ENCODE results near the gene ATXN10.
A peak's percentile ranks its signal among the peaks of the same experiment; 100 is the strongest.

The ATXN10 gene

DNA sequence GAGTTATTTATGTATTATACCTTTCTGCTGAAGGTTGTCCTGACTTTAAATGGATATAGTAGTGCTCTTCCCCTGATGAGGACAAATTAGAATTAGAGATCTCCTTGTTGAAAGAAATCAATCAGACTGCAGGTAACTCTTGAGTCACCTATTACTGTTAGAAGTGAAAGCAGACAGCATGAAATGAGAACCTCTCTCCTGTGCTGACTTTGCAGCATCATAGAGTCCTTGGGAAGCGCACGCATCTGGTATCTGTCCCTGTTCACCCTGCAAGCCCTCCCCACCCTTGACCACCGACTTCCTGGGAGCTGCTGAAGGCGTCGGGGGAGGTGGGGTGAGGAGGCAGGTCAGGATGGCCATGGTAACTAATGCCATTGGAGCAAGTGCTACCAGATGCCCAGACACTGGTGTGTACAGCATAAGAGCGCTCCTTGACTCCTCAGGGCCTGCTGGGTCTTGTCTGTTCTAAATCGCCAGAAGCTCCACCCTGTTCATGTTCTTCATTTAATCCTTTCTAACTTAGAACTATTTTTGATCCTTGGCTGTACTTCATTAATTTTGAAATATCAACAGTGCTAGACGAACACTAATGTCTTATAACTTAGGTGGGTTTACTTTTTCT is 161.4 kb downstream of the ATXN10 start:
- DNase-seq: no peak

DNA sequence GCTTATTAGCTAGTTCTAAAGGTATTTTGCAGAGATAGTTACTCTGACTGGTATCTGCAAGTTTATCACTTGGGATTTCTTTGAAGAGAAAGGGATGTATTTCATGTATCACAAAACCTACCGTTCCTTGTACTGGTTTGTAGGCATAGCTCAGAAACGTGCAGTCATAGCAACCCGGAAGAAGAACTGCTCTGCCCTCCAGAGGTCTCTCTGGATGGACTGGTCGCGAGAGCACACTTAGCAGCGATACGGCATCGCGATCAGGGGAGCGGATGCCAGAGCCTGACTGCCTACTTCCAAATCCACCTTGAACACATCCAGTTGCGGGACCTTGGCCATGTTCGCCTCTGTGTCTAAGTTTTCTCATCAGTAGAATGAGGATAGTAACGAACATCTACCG is 162.0 kb downstream of the ATXN10 start:
- DNase-seq: no peak

DNA sequence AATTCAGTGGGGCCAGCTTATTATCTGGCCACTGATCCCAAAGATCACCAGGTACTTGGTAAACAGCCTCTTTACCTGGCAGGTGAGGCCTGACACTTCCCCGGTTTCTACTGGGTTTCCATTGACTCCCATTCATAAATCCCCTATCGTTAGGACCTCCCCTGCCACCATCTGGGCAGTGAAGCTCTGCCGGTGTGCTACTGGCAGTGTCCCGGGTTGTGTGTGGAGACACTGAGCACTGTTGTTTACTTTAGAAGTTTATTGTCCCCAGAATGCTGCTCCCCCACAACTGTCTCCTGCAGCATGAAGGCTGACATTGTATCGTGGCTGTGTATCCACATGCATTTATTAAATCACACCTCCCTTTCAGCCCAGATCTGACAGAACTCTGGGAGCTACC is 162.6 kb downstream of the ATXN10 start:
- no peak for DNase-seq

DNA sequence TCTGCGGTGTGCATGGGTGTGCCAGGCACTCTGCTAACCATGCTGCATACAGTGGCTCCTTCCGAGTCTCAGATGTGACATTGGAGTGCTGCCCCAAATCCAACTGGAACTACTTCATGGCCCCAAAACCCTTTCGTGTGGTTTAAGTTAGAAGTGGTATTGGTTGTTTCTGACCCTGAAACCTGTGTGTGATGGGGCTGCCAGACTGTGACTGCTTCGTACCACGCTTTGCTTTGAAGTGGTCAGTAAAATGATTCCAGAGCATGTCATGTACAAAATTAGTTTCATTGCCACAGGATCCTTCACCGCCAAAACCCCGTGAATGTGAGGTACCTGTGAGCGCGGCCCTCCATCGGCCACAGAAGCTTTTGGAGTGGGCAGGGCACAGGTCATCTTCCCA is 163.2 kb downstream of the ATXN10 start:
- no peak for DNase-seq

DNA sequence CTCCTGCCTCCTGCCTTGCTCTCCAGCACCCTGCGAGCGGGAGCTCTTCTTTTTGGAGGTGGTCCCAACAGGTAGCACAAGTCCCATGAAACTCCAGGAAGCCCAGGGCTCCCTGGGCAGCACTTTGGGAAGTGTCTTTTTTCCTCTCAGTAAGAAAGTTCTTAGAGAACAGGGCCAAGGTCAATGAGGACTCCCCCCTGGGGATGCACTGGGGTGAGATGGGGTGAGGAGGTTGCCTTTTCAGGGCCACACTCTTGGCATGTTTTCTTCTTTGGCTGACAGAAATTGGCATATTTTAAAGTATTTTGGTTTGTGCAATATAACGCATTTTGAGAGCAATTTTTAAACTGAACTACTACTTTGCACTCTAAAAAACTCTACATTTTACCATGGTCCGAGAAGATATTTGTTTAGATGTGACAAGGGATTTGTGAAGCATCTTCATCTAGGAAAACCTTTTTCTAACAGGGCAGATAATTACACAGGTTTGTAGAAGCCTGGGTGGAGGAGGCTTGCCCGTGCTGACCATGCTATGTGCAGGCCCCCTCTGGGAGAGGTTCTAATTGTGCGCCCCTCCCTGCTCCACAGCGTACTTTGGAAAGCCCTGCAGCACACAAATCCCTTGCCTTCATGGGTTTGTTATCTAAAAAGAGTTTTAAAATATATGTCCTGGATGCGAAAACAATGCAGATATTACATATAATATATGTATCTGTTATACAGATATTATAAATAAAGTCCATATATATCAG is 165.0 kb downstream of the ATXN10 start:
- DNase-seq: no peak

DNA sequence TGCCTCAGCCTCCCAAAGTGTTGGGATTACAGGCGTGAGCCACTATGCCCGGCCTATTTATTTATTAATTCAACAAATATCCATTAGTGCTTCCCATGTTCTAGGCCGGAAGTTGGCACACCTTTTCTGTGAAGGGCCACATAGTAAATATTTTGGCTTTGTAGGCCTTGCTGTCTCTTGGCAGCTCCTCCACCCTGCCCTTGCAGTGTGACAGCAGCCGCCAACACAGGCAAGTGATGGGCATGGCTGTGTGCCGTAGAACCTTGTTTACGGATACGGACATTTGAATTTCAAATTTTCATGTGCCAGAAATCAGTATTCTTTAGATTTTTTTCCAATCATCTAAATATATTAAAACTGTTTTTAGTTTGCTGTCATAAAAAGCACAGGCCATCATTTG is 165.9 kb downstream of the ATXN10 start:
- DNase-seq: no peak

DNA sequence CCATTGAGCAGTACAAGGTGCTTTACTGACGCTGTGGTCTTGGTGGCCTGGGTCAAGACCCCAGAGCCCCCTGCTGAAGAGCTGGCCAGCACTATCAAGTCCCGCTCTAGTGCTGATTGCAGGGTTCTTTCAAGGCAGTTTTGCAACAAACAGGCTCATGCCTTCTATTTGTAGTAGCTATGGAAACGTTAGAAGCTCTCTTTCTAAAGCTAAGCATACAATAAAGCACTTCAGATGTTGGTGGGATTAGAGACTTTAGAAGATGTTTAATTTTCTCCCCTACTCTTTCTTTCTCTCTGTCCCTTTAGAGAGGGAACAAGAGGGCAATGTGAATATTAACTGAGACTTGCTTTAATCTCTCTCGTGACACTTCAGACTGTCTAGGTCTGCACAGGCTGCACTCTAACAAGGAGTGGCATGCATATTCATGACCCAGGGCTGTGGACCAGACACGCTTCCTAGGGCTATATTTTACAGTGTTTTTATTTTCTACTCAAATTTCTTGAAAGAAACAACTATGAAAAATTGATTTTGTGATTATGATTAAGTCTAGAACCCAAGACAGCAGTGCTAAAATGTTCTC is 166.8 kb downstream of the ATXN10 start:
- no peak for DNase-seq

DNA sequence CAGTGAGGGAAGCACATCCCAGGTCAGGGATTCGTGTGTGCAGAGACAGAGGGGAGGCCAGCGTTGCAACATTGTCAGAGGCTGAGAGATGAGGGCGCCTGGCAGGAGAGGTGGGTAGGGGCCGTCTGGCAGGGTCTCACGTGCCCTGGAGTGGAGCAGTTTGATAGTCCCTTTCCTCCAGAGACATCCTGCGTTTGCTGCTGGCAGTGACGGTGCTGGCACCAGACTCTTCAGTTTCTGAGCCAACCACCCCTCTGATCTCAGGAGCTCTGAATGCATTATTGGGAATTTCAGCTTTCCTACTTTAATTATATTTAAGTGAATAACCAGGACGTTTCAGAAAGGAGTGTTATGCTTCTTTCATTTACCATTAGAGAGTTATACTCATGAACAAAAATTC is 168.8 kb downstream of the ATXN10 start:
- no peak for DNase-seq

DNA sequence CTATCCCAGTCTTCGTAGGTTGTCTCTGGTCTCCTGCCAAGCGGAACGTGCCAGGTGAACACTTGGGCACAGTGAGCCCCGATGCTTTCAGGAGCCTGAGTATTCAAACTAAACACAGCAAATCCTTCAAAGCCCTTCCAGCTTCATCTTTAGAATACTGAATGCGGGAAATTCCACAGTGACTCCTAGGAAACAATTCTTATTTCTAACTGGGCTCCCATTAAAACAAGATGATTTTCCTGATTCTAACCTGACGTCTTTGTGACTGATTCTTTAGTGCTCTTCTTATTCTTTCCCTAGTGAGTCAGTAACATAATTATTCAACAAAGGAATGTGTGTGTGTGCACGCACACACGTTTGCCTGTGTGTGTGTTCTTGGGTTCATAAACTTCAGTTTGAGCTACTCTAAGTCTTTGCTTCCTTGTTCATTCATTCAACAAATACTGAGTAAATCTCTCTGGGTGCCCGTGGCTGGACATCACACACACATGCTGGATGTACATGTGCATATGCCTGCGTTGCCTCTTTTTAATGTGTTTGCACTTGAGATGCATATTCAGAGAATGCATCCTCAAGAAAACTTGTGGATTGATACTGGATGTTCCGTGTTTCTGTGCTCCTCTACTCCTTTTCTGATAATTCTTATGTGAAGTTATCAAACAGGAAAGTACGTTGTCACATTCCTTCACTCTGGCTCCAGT is 170.8 kb downstream of the ATXN10 start:
- no peak for DNase-seq

DNA sequence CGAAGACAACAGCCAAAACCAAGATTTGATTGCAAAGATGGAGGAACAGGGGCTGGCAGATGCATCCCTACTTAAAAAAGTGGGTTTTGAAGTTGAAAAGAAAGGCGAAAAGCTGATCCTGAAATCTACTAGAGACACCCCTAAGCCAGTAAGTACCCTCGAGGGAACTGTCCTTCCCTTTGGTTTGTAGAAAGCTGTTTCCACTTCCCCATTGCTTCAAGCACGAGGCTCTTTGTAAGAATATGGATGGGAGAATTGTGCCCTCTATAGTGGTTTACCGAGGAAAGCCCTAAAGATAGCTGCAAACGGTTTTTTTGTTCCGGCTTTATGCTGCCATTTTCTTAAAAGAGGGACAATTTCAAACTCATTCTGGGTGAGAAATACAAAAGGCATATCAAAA is 171.4 kb downstream of the ATXN10 start:
- no peak for DNase-seq

DNA sequence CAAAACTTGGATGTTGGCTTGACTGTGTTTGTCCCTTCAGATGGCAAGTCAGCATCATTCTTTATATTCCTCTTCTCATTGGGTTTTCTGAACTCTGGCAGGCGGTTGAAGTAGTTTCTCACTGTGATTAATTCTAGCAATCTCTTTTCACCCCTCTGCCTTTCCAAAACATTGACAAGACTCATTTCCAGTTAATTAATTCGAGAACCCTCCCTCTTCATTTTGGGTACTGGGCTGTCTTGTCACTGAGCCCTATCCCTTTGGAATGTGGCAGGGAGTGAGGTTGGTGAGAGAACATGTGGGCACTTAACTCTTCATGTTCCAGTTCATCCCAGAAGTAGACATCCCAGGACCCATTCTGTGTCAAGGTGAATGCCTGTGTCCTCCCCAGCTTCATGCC is 172.4 kb downstream of the ATXN10 start:
- no peak for DNase-seq

DNA sequence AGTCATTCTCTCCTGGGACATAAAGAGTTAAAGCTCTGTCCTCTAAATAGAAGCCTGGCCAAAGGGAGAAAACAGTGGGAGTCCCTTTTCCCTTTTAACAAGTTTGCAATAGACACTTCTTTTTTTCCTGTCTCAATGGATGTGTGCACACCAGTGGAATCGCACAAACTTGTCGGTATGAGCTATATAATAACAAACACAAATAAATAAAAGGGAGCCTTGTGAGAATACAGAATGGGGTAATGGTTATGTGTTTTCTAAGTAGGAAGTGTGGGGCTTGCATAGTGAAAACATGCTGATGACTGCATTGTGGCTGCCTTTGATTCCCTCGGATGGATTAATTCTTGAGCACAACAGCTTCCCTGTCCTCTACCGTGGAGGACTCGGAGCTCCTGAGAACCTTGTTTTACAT is 173.4 kb downstream of the ATXN10 start:
- DNase-seq: no peak

DNA sequence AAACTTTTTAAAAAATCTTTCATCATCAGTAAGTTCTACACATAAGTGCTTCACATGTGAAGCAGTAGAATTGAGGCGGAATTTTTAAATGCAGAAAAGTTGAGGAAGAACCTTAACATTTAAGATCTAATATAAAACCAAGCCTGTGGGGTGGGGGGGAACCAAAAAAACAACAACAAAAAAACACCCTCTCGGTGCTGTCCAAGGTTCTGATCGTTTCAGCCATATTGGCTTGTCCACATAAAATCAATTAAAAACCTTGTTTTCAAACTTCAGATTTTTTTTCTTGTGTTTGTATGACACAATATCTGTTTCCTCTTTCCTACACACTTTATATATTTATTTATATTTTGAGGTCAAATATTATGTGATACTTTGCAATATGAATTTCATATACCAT is 175.3 kb downstream of the ATXN10 start:
- no peak for DNase-seq

DNA sequence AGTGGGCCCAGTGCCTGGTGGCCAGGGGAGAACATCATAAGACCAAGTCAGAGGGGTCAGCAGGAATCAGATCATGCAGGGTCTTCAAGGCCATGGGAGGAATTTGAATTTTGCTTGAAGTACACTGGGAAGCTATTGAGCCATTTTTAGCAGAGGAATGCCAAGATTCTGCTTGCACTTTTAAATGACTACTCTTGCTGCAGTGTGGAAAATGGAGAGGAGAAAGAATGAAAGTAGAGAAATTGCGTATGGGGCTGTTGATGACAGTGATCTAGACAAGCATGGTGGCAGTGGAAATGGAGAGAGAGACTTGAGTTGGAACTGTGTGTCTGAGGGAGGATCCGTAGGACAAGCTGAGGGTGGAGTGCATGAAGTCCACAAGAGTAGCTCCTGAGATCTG is 177.3 kb downstream of the ATXN10 start:
- no peak for DNase-seq

DNA sequence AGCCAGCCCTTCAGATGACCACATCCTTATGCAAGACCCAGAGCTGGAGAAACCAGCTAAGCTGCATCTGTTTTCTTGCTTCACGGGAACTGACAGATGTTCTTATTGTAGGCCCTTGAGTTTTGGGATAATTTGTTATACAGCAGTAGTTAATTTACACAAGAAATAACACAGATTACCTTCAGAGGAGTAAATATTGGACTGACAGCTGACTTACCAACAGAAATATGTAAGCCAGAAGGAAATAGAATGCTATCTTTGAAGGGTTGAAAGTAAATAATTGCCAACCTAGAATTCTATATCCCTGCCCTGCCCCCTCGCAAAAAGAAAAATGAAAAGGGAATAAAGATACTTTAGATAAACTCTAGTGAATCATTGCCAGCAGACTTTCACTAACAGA is 181.2 kb downstream of the ATXN10 start:
- DNase-seq: no peak

DNA sequence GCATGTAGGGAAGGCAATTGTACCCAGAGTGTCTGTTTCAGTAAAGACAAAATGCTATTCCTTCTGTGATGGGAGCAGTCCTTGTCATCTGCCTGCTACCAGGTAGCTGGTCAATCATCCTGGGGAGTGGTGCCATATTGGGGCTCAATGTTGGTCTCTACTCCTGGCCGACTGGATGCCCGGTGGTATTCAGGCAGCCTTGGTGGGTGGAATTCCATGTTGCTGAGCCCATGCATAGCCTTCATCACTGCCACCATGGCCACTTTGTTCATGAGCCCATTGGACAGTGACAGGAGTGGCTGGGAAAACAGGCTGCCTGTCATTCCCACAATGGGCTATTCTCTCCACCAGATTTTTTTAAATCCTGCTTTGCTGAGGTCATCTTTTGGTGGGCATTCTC is 184.3 kb downstream of the ATXN10 start:
- no peak for DNase-seq

DNA sequence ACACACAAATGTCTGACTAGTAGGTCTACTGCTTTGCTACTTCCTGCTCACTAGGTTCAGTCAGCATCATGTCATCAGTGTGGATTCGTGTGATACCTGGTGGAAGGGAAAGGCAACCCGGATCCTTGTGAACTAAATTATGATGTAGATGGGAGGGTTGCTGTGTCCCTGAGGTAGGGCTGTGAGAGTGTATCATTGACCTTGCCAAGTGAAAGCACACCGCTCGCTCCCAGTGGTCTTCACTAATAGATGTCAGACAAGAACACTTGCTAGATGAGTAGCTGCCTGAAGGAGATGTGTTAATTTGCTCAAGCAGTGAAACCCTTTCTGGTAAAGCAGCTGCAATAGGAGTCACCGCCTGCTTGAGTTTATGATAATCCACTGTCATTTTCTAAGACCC is 185.9 kb downstream of the ATXN10 start:
- DNase-seq: no peak

DNA sequence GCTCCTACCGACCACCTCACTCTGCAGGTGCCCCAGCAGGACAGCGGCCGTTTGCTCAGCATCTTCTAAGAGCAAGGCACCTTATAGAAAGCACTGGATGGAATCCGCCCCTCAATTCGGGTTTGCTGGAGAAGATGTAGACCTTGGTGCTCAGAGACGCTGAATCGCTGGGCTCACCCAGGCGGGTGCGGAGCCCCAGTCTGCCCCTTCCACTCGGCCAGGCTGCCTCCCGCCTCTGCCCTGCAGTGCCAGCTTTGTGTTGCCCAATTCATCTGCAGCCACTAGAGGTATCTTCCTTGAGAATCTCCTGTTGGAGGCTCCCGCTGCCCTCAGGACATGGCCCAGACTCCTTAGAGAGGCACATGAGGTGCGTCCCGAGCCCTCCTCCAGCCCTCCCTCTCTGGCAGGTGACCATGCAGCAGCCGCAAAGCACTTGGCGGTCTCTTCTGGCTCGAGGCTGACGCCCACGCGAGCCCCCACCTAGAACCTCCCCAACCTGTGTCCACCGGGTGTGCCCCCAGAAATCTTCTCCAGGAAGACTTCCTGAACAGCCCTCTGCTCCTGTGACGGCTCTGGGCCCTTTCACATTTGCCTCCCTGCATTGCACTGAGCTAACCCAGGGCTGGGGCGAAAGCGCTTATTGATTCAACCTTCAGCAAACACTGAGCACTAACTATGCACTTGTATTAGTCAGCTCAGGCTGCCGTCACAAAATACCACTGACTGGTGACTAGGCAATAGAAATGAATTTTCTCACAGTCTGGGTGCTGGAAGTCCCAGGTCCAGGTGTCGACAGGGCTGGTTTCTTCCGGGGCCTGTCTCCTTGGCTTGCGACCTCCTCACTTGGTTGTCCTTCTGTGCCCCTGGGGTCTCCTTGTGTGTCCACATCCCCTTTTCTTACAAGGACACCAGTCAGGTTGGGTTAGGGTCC is 187.9 kb downstream of the ATXN10 start:
- no peak for DNase-seq

DNA sequence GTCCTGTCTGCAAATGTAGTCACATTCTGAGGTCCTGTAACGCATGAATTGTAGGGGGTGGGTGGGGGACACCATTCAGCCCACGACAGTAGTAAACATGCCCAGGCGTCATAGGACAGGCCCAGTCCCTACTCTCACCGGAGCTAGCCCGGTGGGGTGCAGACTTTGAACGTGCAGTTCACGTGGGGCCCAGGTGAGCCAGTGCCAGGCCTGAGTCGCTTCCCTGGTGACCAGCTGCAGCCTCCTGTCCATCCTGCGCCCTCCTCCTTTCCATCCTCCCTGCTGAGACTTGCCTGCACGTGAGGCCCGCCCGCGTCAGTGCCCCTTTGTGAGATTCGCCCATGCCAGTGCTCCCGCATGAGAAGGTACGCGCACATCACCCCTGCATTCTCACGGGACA is 188.6 kb downstream of the ATXN10 start:
- DNase-seq: no peak

DNA sequence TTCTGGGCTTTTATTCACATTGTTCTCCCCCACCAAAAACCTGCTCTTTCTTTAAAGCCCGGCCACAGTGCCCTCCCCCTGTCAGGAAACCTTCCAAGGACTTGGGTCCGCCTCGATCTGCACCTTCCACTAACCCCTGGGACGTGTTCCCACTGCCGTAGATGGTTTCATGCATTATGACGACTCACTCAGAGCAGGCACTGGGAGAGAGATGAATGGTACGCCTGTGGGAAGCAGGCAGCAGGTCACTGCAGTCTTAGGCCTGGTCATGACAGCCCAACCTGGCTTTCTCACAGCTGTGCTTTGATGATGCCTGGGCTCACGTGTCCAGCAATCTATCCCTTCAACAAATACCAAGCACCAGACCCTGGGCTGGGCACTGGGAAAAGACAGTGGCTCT is 189.6 kb downstream of the ATXN10 start:
- DNase-seq: no peak

DNA sequence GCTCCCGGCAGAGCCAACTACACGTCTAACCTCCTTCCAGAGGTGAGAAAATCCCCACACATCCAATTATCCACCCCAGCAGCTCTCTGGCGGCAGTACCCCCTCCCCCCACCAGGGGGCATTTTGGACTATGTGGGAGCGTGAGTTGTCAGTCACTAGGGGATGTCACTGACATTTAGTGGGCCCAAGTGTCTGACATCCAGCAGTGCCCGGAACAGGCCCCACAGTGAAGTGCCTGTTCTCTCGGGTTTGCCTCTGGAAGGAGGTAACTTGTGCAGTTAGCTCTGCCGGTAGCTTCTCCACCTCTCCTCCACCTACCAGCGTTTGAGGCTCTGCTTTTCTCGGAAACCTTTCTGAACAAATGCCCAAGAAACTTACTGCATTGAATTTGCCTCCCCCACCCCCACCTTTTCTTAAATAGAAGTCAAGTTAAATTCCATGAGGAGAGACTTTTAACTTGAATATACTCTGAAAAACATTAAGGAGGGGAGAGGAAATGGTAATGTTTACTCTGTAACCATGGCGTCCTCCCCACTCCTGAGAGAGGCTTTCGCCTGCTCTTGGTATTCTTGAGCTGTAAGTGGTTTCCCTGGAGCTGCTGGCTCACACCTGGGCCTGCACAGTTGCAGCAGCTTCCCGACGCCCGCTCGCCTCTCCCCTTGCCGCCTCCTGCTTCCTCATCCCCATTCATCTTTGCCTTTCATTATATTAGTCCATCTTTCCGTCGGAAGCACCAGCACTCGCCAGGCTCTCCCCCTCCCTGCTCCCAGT is 192.5 kb downstream of the ATXN10 start:
- peak; percentile 49 for DNase-seq

DNA sequence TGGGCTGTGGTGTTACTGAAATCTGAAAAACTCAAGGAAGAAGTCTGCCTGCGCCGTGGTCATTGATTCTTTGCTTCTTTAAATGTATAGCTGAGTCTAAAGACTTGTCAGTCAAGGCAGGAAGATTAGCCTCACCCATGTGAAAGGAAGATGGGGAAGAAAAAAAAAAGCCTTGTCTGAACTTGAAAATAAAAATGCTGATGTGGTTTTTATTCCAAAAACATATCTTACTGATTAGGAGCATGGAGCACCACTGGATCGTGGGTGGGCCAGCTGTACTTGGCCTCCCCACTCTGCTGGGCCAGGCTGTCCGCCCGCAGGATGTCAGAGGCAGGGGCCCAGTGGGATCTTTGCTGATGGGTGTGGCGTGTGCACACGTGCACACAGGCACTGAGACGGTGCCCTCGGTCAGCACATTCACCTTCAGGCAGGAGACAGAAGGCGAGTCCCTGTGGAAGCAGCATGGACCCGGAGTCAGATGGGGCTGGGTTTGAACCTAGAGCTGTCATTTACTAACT is 193.4 kb downstream of the ATXN10 start:
- DNase-seq: no peak
